SH-SY5Y (cell line): ENCODE data around the gene SNCAIP.

Experiments used
- GATA2 ChIP-seq: IDR thresholded peaks from 2 replicates; pipeline ENCODE4 v1.6.1; 2011; ENCODE audit warnings: mild to moderate bottlenecking, low read depth, low read length
- GATA3 ChIP-seq: IDR thresholded peaks from 2 replicates; pipeline ENCODE4 v1.6.1; 2011; ENCODE audit warnings: low read depth, mild to moderate bottlenecking, low read length, moderate library complexity

GRCh38 chr5:122412966-122413365 is 100.9 kb downstream of the SNCAIP start:
- no peak for TF ChIP-seq GATA2
- no peak for TF ChIP-seq GATA3
